ENCODE results near the gene LCN1.
"Not testable (repeated sequence)": the region's sequence is repeated elsewhere in the genome, so short reads cannot be mapped to it uniquely, and the experiment has no call there.

Gene LCN1

GRCh38 chr9:135524130-135524861 lies 3.1 kb downstream of the LCN1 start:
- DNase-seq = no peak

GRCh38 chr9:135525241-135526088 lies 4.2 kb downstream of the LCN1 start:
- no peak for DNase-seq

- DNase-seq = no peak
Measured at GRCh38 chr9:135526089-135526729, 5.0 kb downstream of the LCN1 start.

GRCh38 chr9:135526730-135527571 lies 5.7 kb downstream of the LCN1 start:
- no peak for DNase-seq

- not testable (repeated sequence) for DNase-seq
Measured at GRCh38 chr9:135528842-135529435, 7.7 kb downstream of the LCN1 start.

GRCh38 chr9:135530146-135530545 lies 8.9 kb downstream of the LCN1 start:
- DNase-seq = no peak

GRCh38 chr9:135531096-135531495 lies 9.9 kb downstream of the LCN1 start:
- no peak for DNase-seq

- no peak for DNase-seq
Measured at GRCh38 chr9:135533113-135533512, 11.9 kb downstream of the LCN1 start.

GRCh38 chr9:135533674-135534073 lies 12.4 kb downstream of the LCN1 start:
- DNase-seq = no peak

GRCh38 chr9:135534192-135534711 lies 13.0 kb downstream of the LCN1 start:
- DNase-seq = not testable (repeated sequence)

- not testable (repeated sequence) for DNase-seq
Measured at GRCh38 chr9:135534826-135535225, 13.6 kb downstream of the LCN1 start.

- not testable (repeated sequence) for DNase-seq
Measured at GRCh38 chr9:135535631-135536030, 14.4 kb downstream of the LCN1 start.

GRCh38 chr9:135536216-135536615 lies 15.0 kb downstream of the LCN1 start:
- peak; percentile 66 for DNase-seq

- DNase-seq = not testable (repeated sequence)
Measured at GRCh38 chr9:135543262-135543894, 22.1 kb downstream of the LCN1 start.

GRCh38 chr9:135544981-135545635 lies 23.9 kb downstream of the LCN1 start:
- DNase-seq = no peak

- not testable (repeated sequence) for DNase-seq
Measured at GRCh38 chr9:135545646-135546176, 24.5 kb downstream of the LCN1 start, which contains the start of gene OBP2A. Gene OBP2A (plus strand): TSS chr9:135546126. CDS start chr9:135546181, 55 bp downstream.

GRCh38 chr9:135546792-135547617 lies 25.8 kb downstream of the LCN1 start:
- not testable (repeated sequence) for DNase-seq

- DNase-seq = no peak
Measured at GRCh38 chr9:135547756-135548736, 26.8 kb downstream of the LCN1 start.

Data from right hindlimb (tissue), 1 donor.